Measurements from ENCODE around the gene FOXE1.

DNA sequence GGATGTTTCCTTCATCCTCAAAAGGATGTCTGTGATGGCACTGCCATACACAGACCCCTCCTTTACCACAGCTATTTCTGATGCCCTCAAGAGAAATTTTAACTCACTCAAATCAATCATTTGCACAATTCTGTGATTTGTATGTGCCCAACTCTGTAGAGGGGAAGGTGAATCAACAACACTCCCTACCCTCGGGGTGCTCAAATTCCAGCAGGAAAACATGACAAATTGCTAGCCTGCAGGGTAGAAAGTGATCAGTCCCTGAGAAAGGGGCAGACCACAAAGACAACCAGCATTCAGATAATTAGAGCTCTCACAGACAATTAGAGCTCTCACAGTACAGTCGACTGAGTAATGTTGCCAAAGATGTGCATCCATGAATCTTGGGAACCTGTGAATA lies 45.3 kb upstream of the FOXE1 start:
- TF ChIP-seq, protein P1, sequence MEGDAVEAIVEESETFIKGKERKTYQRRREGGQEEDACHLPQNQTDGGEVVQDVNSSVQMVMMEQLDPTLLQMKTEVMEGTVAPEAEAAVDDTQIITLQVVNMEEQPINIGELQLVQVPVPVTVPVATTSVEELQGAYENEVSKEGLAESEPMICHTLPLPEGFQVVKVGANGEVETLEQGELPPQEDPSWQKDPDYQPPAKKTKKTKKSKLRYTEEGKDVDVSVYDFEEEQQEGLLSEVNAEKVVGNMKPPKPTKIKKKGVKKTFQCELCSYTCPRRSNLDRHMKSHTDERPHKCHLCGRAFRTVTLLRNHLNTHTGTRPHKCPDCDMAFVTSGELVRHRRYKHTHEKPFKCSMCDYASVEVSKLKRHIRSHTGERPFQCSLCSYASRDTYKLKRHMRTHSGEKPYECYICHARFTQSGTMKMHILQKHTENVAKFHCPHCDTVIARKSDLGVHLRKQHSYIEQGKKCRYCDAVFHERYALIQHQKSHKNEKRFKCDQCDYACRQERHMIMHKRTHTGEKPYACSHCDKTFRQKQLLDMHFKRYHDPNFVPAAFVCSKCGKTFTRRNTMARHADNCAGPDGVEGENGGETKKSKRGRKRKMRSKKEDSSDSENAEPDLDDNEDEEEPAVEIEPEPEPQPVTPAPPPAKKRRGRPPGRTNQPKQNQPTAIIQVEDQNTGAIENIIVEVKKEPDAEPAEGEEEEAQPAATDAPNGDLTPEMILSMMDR (IDR thresholded peaks at IDR 0.05): no peak
- TF ChIP-seq POLR2A (IDR thresholded peaks at IDR 0.05): no peak
